HepG2 (cell line): ENCODE results near the gene FLT3LG. TPM values are rescaled to one million over a fixed set of nuclear protein-coding genes. Genes with fewer than 3 reads are reported as not detected.

Experiments
- ATAC-seq: fragments of 200-7000 bp; cut with Tn5 transposase; 3 replicates; pipeline ENCODE4 v1.9.1; 2020; ENCODE audit warnings: mild to moderate bottlenecking, moderate library complexity
- BruUV-seq: library from RNA; stranded (reverse); fragments of 400-500 nt; replicated peaks from 2 replicates; lab custom pipeline; 2021; lab: Mats Ljungman, UMichigan
- CTCF ChIA-PET: fragments of 300-600 bp; formaldehyde crosslinking; extraction: SDS; loops from one replicate; lab custom pipeline; 2021; ENCODE audit warnings: low total read pairs, inconsistent platforms, low intra/inter-chr PET ratio; lab: Yijun Ruan, JAX
- POLR2A ChIA-PET: fragments of 350-600 bp; sonication (Branson Sonifier 250); formaldehyde crosslinking; loops from one replicate; lab custom pipeline; 2020; ENCODE audit warnings: antibody characterized with exemption, inconsistent platforms; lab: Yijun Ruan, JAX
- DNase-seq: peaks from one replicate; pipeline ENCODE4 v3.0.0-alpha.2; 2015; ENCODE audit warnings: low spot score
- FAIRE-seq: peaks from 3 replicates; lab custom pipeline; 2011; peaks lifted over from hg19 to GRCh38; lab: Jason Lieb, UNC
- H2AFZ ChIP-seq: one replicate; pipeline ENCODE4 v1.6.1; 2011; ENCODE audit warnings: low read length, inconsistent platforms
- H3K27ac ChIP-seq: fragments of 300-600 bp; 3 replicates; pipeline ENCODE4 v1.8.0; 2011; ENCODE audit warnings: mixed run types, mild to moderate bottlenecking, mixed read lengths, low read length, inconsistent platforms; ENCODE audit not compliant: insufficient read depth; ENCODE audit errors: extremely low read length
- H3K27me3 ChIP-seq, 2 experiments: fragments of 200-600 bp in 1 of 2; 2 replicates in 1 of 2; 3 replicates in 1 of 2; pipeline versions ENCODE4 v1.6.0 to v1.8.0; 2011; ENCODE audit warnings: low read length in 2 of 2, mild to moderate bottlenecking in 2 of 2, moderate library complexity in 2 of 2, inconsistent platforms in 1 of 2; ENCODE audit not compliant: insufficient read depth in 2 of 2, control insufficient read depth in 1 of 2
- H3K36me3 ChIP-seq, 2 experiments: fragments of 200-600 bp in 1 of 2; replicated peaks in 1 of 2; 2 replicates in 1 of 2; 3 replicates in 1 of 2; pipeline versions ENCODE4 v1.5.1 to v1.8.0; 2011; ENCODE audit warnings: low read length in 2 of 2, inconsistent platforms in 1 of 2; ENCODE audit not compliant: insufficient read depth in 2 of 2, control insufficient read depth in 1 of 2
- H3K4me1 ChIP-seq: 2 replicates; pipeline ENCODE4 v1.5.1; 2012; ENCODE audit warnings: low read length, inconsistent platforms; ENCODE audit not compliant: insufficient read depth
- H3K4me2 ChIP-seq: 2 replicates; pipeline ENCODE4 v1.6.0; 2011; ENCODE audit warnings: low read depth, low read length, inconsistent platforms
- H3K4me3 ChIP-seq, 3 experiments: fragments of 200-600 bp in 1 of 3; sonication (generic), shearing (Covaris generic) in 1 of 3; replicated peaks in 1 of 3; 2 replicates each; pipeline ENCODE4 v1.5.1; 2011 to 2016; ENCODE audit warnings: low read length in 3 of 3, inconsistent platforms in 2 of 3, low read depth in 2 of 3, mild to moderate bottlenecking in 2 of 3, control low read depth in 1 of 3, mixed read lengths in 1 of 3; ENCODE audit not compliant: insufficient read depth in 1 of 3
- H3K79me2 ChIP-seq: one replicate; pipeline ENCODE4 v1.6.1; 2011; ENCODE audit warnings: low read length, inconsistent platforms; ENCODE audit not compliant: insufficient read depth
- H3K9ac ChIP-seq: 2 replicates; pipeline ENCODE4 v1.6.0; 2011; ENCODE audit warnings: mild to moderate bottlenecking, low read depth, low read length, inconsistent platforms; ENCODE audit not compliant: insufficient read depth
- H3K9me3 ChIP-seq: 2 replicates; pipeline ENCODE4 v1.5.1; 2012; ENCODE audit warnings: mild to moderate bottlenecking, low read length
- H4K20me1 ChIP-seq: 2 replicates; pipeline ENCODE4 v1.6.0; 2011; ENCODE audit warnings: inconsistent platforms, mild to moderate bottlenecking, low read length, moderate library complexity; ENCODE audit not compliant: insufficient read depth
- CBX5 ChIP-seq: sonication (generic); formaldehyde crosslinking; IDR thresholded peaks from 2 replicates; pipeline ENCODE4 v1.4.0; 2020; ENCODE audit warnings: missing genetic modification reagents, borderline replicate concordance
- FOXO1 ChIP-seq: sonication (generic); formaldehyde crosslinking; IDR thresholded peaks from 2 replicates; pipeline ENCODE4 v1.4.0; 2020; ENCODE audit warnings: missing genetic modification reagents
- PAX8 ChIP-seq: sonication (generic); formaldehyde crosslinking; IDR thresholded peaks from 2 replicates; pipeline ENCODE4 v1.8.0; 2022; ENCODE audit warnings: mild to moderate bottlenecking, missing genetic modification reagents, borderline replicate concordance
- SMC3 ChIP-seq: IDR thresholded peaks from 2 replicates; pipeline ENCODE4 v1.6.1; 2011; ENCODE audit warnings: low read length, improper control_type of control experiment
- SMYD3 ChIP-seq: sonication (generic); formaldehyde crosslinking; IDR thresholded peaks from 2 replicates; pipeline ENCODE4 v1.8.1; 2023; ENCODE audit warnings: mild to moderate bottlenecking, missing genetic modification reagents
- STAT6 ChIP-seq: sonication (generic); formaldehyde crosslinking; IDR thresholded peaks from 2 replicates; pipeline ENCODE4 v1.4.0; 2020; ENCODE audit warnings: missing genetic modification reagents, mild to moderate bottlenecking, borderline replicate concordance
- ZFP91 ChIP-seq: sonication (generic); formaldehyde crosslinking; IDR thresholded peaks from 2 replicates; pipeline ENCODE4 v1.9.0; 2022; ENCODE audit warnings: missing genetic modification reagents, mild to moderate bottlenecking, borderline replicate concordance
- ZNF569 ChIP-seq: sonication (generic); formaldehyde crosslinking; IDR thresholded peaks from 2 replicates; pipeline ENCODE4 v1.5.0; 2020; ENCODE audit warnings: mild to moderate bottlenecking, missing genetic modification reagents, moderate library complexity, borderline replicate concordance
- ZNF644 ChIP-seq: IDR thresholded peaks from 2 replicates; pipeline ENCODE4 v1.6.1; 2016; ENCODE audit warnings: low read depth
- ZNF883 ChIP-seq: sonication (generic); formaldehyde crosslinking; IDR thresholded peaks from 2 replicates; pipeline ENCODE4 v1.5.1; 2020; ENCODE audit warnings: mild to moderate bottlenecking, missing genetic modification reagents; ENCODE audit errors: not compliant biosample characterization
- ZXDC ChIP-seq: sonication (generic); formaldehyde crosslinking; IDR thresholded peaks from 2 replicates; pipeline ENCODE4 v1.5.0; 2020; ENCODE audit warnings: mild to moderate bottlenecking, missing genetic modification reagents
- WGBS: methylation state at CpG from one replicate; pipeline ENCODE4 v1.1.6; 2017; ENCODE audit warnings: low lambda C conversion rate; 5-methylcytosine and 5-hydroxymethylcytosine counted together
- in situ Hi-C: cut with HindIII; loops from 2 replicates; pipeline ENCODE4 v1.10.0; 2017; ENCODE audit warnings: low pct_unique_long_range_greater_than_20kb; ENCODE audit not compliant: extremely low pct_ligation_motif_present
- intact Hi-C: fragments of 100-400 bp; cut with micrococcal nuclease; formaldehyde crosslinking; loops from one replicate; pipeline ENCODE4 v1.10.0; 2022; ENCODE audit not compliant: unreplicated experiment
- polyA plus RNA-seq, 8 experiments: library from polyadenylated mRNA; depleted of rRNA in 3 of 8; stranded (reverse) in 7 of 8; unstranded in 1 of 8; fragments of >200 nt; fragmentation: Illumina TruSeq in 4 of 8; extraction: Trizol in 4 of 8; gene quantifications; 2 replicates each; pipeline versions ENCODE4 v1.2.1 to v1.2.3, GENCODE V29; 2011 to 2016; ENCODE audit warnings: low read depth in 4 of 8, missing spikeins in 1 of 8, mixed read lengths in 1 of 8; ENCODE audit not compliant: insufficient read depth in 1 of 8
- total RNA-seq, 5 experiments: library from RNA; depleted of rRNA; stranded (reverse); fragments of >200 nt; fragmentation: Illumina TruSeq; extraction: Trizol; gene quantifications; 2 replicates each; pipeline ENCODE4 v1.2.3, GENCODE V29; 2016; ENCODE audit warnings: low read depth in 1 of 5

Gene FLT3LG
- total and polyA plus RNA-seq, 2 of the 13 experiments (the other 11 are each of a cell fraction or from before 2014, with no cell fraction given): 1.5 to 2.6 TPM

DNA sequence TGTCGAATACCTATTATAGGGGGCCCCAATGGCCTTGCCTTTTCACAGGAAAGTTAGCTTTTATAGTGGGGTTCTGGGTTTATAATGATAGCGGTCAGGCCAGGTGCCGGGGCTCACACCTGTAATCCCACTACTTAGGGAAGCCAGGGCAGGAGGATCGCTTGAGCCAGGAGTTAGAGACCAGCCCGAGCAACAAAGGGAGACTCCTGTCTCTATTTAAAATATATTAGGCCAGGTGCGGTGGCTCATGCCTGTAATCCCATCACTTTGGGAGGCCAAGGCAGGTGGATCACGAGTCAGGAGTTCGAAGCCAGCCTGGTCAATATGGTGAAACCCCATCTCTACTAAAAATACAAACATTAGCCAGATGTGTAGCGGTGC, 29.6 kb downstream of the FLT3LG start (continued):
- TF ChIP-seq ZNF644 (CRISPR knock-in tag): no peak

DNA sequence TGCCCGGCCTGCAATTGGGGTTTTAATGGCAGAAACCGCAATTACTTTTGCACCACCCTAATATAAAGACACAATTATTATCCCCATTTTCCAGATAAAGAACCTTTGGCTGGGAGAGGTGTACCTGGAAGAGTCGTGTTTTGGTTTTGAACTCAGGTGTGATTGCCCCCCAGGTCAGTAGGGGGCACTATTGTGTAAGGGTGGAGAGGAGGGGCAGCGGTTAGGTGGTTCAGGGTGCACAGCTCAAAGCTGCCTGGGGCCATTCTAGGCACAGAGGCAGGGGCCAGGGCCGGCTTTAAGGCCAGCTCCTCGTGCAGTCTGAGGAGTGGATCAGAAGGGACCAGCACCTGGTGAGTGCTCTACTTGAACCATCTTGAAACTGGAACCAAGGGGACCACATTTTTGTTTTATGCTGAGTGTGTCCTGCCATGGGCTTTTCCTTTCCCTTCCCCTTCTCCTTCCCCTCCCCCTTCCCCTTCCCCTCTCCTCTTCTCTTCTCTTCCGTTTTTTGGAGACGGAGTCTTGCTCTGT, 32.6 kb downstream of the FLT3LG start:
- ATAC-seq: peak; percentile 66
- CTCF ChIA-PET: interaction anchor here (2.1 to 3.3 kb wide), 2 partner anchors 40 to 65 kb away, joined by 31 to 47 read pairs; no protein-coding TSS in a partner anchor
- H3K9ac ChIP-seq: no peak overlapping the region
- no peaks in the 10 kb centered on the region for H4K20me1 ChIP-seq
- no peak overlapping the region for H3K27ac ChIP-seq
- FAIRE-seq: peak; percentile 79
- 15% methylated on average over 7 of the region's 8 CpGs for WGBS
- peak; percentile 71 for DNase-seq
- peaks cover 53% of the 10 kb centered on the region for H3K4me1 ChIP-seq
- no peaks in the 10 kb centered on the region for H3K9me3 ChIP-seq
- H3K4me2 ChIP-seq: peak overlapping the region; percentile 63; the same call in 1 of the 2 replicates
- no peaks in the 10 kb centered on the region for H3K27me3 ChIP-seq
- intact Hi-C loops: loop anchor here (1.0 kb wide), 1 partner anchor 41 kb away; no protein-coding TSS in a partner anchor
- POLR2A ChIA-PET: interaction anchor here (0.6 to 1.2 kb wide), 4 partner anchors 11 to 74 kb away, joined by 3 to 9 read pairs (median 4); partner anchors contain the start of genes NOSIP and RPS11
- no peaks in the 10 kb centered on the region for H3K79me2 ChIP-seq
- no peaks in the 10 kb centered on the region for H3K36me3 ChIP-seq
- in situ Hi-C loops: loop anchor here (5.0 kb wide), 1 partner anchor 36 kb away; no protein-coding TSS in a partner anchor
- H2AFZ ChIP-seq: no peak overlapping the region
- peak overlapping the region in 1 of 3 experiments; percentile 30; a peak in 1 of 6 replicates for H3K4me3 ChIP-seq
- BruUV-seq: no TSS peak
- TF ChIP-seq FOXO1 (CRISPR knock-in tag) (no peak), CBX5 (CRISPR knock-in tag) (no peak), ZXDC (CRISPR knock-in tag) (no peak), ZNF883 (CRISPR knock-in tag) (no peak), ZFP91 (CRISPR knock-in tag) (no peak), ZNF569 (CRISPR knock-in tag) (no peak), SMC3 (peak; percentile 89), SMYD3 (CRISPR knock-in tag) (no peak), PAX8 (CRISPR knock-in tag) (no peak), STAT6 (no peak)
